Activated B cell treated with CpG ODN at 0.5 μM for 24 hours (primary cell): ENCODE data around the gene SRSF2. TPM values are rescaled to one million over a fixed set of nuclear protein-coding genes. Genes with fewer than 3 reads are reported as not detected.

Source experiments
- ATAC-seq: fragments of 200-7000 bp; cut with Tn5 transposase; one replicate; pipeline ENCODE4 v1.10.0; 2021; ENCODE audit warnings: low read depth, mild to moderate bottlenecking, moderate library complexity
- CTCF ChIA-PET: fragments of 350-600 bp; sonication (Branson Sonifier 250); formaldehyde crosslinking; loops from one replicate; lab custom pipeline; 2021; ENCODE audit warnings: antibody characterized with exemption; lab: Charles Lee
- POLR2A ChIA-PET: fragments of 350-600 bp; sonication (Branson Sonifier 250); formaldehyde crosslinking; loops from one replicate; lab custom pipeline; 2021; ENCODE audit warnings: antibody characterized with exemption; lab: Charles Lee
- DNase-seq: peaks from one replicate; pipeline ENCODE4 v3.0.0; 2022
- H3K27ac Mint-ChIP-seq: one replicate; pipeline ENCODE4 v1.8.0; 2020; ENCODE audit warnings: mixed read lengths
- H3K27me3 Mint-ChIP-seq: one replicate; pipeline ENCODE4 v1.8.0; 2021; ENCODE audit warnings: mixed read lengths
- H3K36me3 Mint-ChIP-seq: one replicate; pipeline ENCODE4 v1.8.0; 2021; ENCODE audit warnings: low read depth, mixed read lengths
- H3K4me1 Mint-ChIP-seq: one replicate; pipeline ENCODE4 v1.8.0; 2021; ENCODE audit warnings: mixed read lengths
- H3K4me3 Mint-ChIP-seq: one replicate; pipeline ENCODE4 v1.8.0; 2020; ENCODE audit warnings: mild to moderate bottlenecking, mixed read lengths
- H3K9me3 Mint-ChIP-seq: one replicate; pipeline ENCODE4 v1.8.0; 2020; ENCODE audit warnings: mixed read lengths
- CTCF ChIP-seq: fragments of 200-600 bp; IDR thresholded peaks from one replicate; pipeline ENCODE4 v1.8.0; 2022; ENCODE audit warnings: antibody characterized with exemption, mild to moderate bottlenecking
- intact Hi-C: fragments of 100-400 bp; cut with micrococcal nuclease; formaldehyde crosslinking; loops from one replicate; pipeline ENCODE4 v1.15.1; 2024
- total RNA-seq: library from RNA; stranded (reverse); gene quantifications from 2 replicates; pipeline ENCODE4 v1.2.3, GENCODE V29; 2022

SRSF2 gene
- 335 and 367 TPM in 2 replicates for total RNA-seq

GRCh38 chr17:76737082-76737675, at the start of gene SRSF2:
Gene SRSF2, minus strand, starts transcription at chr17:76737331. Its CDS starts 171 bp downstream, at chr17:76737160.
- peak within 1 kb of the TSS; percentile 96 for H3K27ac Mint-ChIP-seq
- H3K27me3 Mint-ChIP-seq = no peaks in the 10 kb centered on the region
- DNase-seq (peak; percentile 99), ATAC-seq (peak; percentile 74)
- TF ChIP-seq CTCF = no peak
- intact Hi-C loops = loop anchor here (1.0 to 5.0 kb wide), 8 partner anchors 11 to 1330 kb away; partner anchors contain the start of genes GRB2, JMJD6, METTL23 and SEC14L1
- CTCF ChIA-PET = no interaction called here
- no peaks in the 10 kb centered on the region for H3K9me3 Mint-ChIP-seq
- H3K4me1 Mint-ChIP-seq = peaks cover 50% of the 10 kb centered on the region
- POLR2A ChIA-PET = interaction anchor here (0.6 to 6.2 kb wide), 16 partner anchors 10 to 1270 kb away, joined by 3 to 218 read pairs (median 4); partner anchors contain the start of genes JMJD6, METTL23 and TNRC6C
- H3K36me3 Mint-ChIP-seq = peaks cover 66% of the 10 kb centered on the region
- H3K4me3 Mint-ChIP-seq = peak within 1 kb of the TSS; percentile 97

GRCh38 chr17:76784926-76785325, 47.8 kb upstream of the SRSF2 start:
- Mint-ChIP-seq H3K9me3 (no peaks in the 10 kb centered on the region), H3K27me3 (no peaks in the 10 kb centered on the region), H3K4me3 (no peak overlapping the region), H3K27ac (no peak overlapping the region), H3K4me1 (no peaks in the 10 kb centered on the region), H3K36me3 (peaks cover 25% of the 10 kb centered on the region)
- DNase-seq (no peak), ATAC-seq (no peak)
- no peak for TF ChIP-seq CTCF
- intact Hi-C loops = no loop called here
- POLR2A ChIA-PET = no interaction called here
- CTCF ChIA-PET = no interaction called here

- intact Hi-C loops = no loop called here
- H3K4me3 Mint-ChIP-seq = no peak overlapping the region
- H3K9me3 Mint-ChIP-seq = no peaks in the 10 kb centered on the region
- no peak for TF ChIP-seq CTCF
- no peaks in the 10 kb centered on the region for H3K27me3 Mint-ChIP-seq
- ChIA-PET POLR2A (no interaction called here), CTCF (no interaction called here)
- no peak overlapping the region for H3K27ac Mint-ChIP-seq
- no peak for ATAC-seq
- DNase-seq = no peak
- H3K4me1 Mint-ChIP-seq = no peaks in the 10 kb centered on the region
- peaks cover 33% of the 10 kb centered on the region for H3K36me3 Mint-ChIP-seq
These were observed 46.0 kb upstream of the SRSF2 start for GRCh38 chr17:76783146-76783545.

GRCh38 chr17:76781056-76781982, 44.2 kb upstream of the SRSF2 start:
- Mint-ChIP-seq H3K36me3 (peaks cover 41% of the 10 kb centered on the region), H3K4me1 (no peaks in the 10 kb centered on the region), H3K4me3 (no peak overlapping the region), H3K27ac (no peak overlapping the region), H3K9me3 (no peaks in the 10 kb centered on the region), H3K27me3 (no peaks in the 10 kb centered on the region)
- DNase-seq (no peak), ATAC-seq (no peak)
- ChIA-PET POLR2A (no interaction called here), CTCF (no interaction called here)
- no peak for TF ChIP-seq CTCF
- intact Hi-C loops = no loop called here
